PC-9 (cell line): ENCODE data around the gene TRIM9.

Experiments
- EZH2 ChIP-seq: fragments of 200-600 bp; sonication (generic); IDR thresholded peaks from 2 replicates; pipeline ENCODE4 v1.8.0; 2017; ENCODE audit warnings: antibody characterized with exemption, low read depth
- TF ChIP-seq, protein P1 (sequence below): fragments of 200-600 bp; sonication (generic); conservative IDR thresholded peaks from 2 replicates; pipeline ENCODE4 v1.6.1; 2017; ENCODE audit warnings: mixed run types, antibody characterized with exemption, mild to moderate bottlenecking, moderate library complexity

DNA sequence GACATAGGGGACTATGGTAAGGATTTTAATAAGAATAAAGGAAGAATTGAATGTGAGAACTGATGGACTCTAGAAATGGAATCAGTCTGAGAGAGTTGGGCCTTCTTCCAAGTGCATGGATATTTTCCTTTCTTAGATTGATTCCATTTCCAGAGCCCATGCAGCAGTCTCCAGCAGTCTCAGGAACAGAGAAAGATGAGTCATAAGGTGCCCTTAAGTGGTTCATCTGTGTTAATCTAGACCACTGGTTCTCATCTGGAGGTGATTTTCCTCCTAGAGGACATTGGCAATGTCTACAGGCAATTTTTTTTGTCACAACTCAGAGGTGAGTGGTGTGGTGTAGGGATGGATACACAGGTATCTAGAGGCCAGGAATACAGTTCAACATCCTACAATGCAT lies 25.9 kb downstream of the TRIM9 start:
- no peak for TF ChIP-seq EZH2
- TF ChIP-seq, protein P1, sequence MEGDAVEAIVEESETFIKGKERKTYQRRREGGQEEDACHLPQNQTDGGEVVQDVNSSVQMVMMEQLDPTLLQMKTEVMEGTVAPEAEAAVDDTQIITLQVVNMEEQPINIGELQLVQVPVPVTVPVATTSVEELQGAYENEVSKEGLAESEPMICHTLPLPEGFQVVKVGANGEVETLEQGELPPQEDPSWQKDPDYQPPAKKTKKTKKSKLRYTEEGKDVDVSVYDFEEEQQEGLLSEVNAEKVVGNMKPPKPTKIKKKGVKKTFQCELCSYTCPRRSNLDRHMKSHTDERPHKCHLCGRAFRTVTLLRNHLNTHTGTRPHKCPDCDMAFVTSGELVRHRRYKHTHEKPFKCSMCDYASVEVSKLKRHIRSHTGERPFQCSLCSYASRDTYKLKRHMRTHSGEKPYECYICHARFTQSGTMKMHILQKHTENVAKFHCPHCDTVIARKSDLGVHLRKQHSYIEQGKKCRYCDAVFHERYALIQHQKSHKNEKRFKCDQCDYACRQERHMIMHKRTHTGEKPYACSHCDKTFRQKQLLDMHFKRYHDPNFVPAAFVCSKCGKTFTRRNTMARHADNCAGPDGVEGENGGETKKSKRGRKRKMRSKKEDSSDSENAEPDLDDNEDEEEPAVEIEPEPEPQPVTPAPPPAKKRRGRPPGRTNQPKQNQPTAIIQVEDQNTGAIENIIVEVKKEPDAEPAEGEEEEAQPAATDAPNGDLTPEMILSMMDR: no peak
